LoVo (cell line): ENCODE measurements around the gene MCU.
"Not testable (repeated sequence)": the region's sequence is repeated elsewhere in the genome, so short reads cannot be mapped to it uniquely, and the experiment has no call there.

Experiments
- DNase-seq: peaks from one replicate; pipeline ENCODE4 v3.0.0-alpha.2; 2016; ENCODE audit warnings: low spot score

The MCU gene

GRCh38 chr10:72687035-72687434, 4.9 kb upstream of the MCU start:
- DNase-seq = no peak

GRCh38 chr10:72688208-72688651, 3.7 kb upstream of the MCU start:
- peak; percentile 45 for DNase-seq

GRCh38 chr10:72689660-72690059, 2.3 kb upstream of the MCU start:
- DNase-seq = no peak

GRCh38 chr10:72690071-72690755, 1.7 kb upstream of the MCU start:
- DNase-seq = no peak

- no peak for DNase-seq
Observed at GRCh38 chr10:72691470-72691862, 477 bp upstream of the MCU start.

- DNase-seq = no peak
Observed at GRCh38 chr10:72692744-72692993, 726 bp downstream of the MCU start.

GRCh38 chr10:72692994-72693781, 1.2 kb downstream of the MCU start:
- DNase-seq = no peak

- no peak for DNase-seq
Observed at GRCh38 chr10:72694476-72695369, 2.8 kb downstream of the MCU start.

GRCh38 chr10:72695496-72695895, 3.6 kb downstream of the MCU start:
- DNase-seq = peak; percentile 54

- no peak for DNase-seq
Observed at GRCh38 chr10:72697716-72698115, 5.8 kb downstream of the MCU start.

GRCh38 chr10:72702465-72702864, 10.5 kb downstream of the MCU start:
- not testable (repeated sequence) for DNase-seq

GRCh38 chr10:72702868-72703581, 11.1 kb downstream of the MCU start:
- DNase-seq = no peak

GRCh38 chr10:72704117-72704516, 12.2 kb downstream of the MCU start:
- DNase-seq = no peak

- DNase-seq = no peak
Observed at GRCh38 chr10:72709041-72709440, 17.1 kb downstream of the MCU start.

GRCh38 chr10:72712136-72712535, 20.2 kb downstream of the MCU start:
- no peak for DNase-seq

GRCh38 chr10:72719941-72720592, 28.1 kb downstream of the MCU start:
- peak; percentile 5 for DNase-seq

GRCh38 chr10:72720814-72721660, 29.1 kb downstream of the MCU start:
- no peak for DNase-seq

- no peak for DNase-seq
Observed at GRCh38 chr10:72727130-72727529, 35.2 kb downstream of the MCU start.

GRCh38 chr10:72728462-72728861, 36.5 kb downstream of the MCU start:
- DNase-seq = no peak

- no peak for DNase-seq
Observed at GRCh38 chr10:72729528-72729927, 37.6 kb downstream of the MCU start.

GRCh38 chr10:72730479-72730878, 38.5 kb downstream of the MCU start:
- no peak for DNase-seq
